HG02642 (cell line): ENCODE results near the gene LSM10.

Experiments
- ATAC-seq: cut with Tn5 transposase; IDR thresholded peaks from one replicate; pipeline ENCODE4 v1.9.1; 2021; ENCODE audit warnings: mild to moderate bottlenecking; ENCODE audit not compliant: unreplicated experiment, poor library complexity

Gene LSM10

DNA sequence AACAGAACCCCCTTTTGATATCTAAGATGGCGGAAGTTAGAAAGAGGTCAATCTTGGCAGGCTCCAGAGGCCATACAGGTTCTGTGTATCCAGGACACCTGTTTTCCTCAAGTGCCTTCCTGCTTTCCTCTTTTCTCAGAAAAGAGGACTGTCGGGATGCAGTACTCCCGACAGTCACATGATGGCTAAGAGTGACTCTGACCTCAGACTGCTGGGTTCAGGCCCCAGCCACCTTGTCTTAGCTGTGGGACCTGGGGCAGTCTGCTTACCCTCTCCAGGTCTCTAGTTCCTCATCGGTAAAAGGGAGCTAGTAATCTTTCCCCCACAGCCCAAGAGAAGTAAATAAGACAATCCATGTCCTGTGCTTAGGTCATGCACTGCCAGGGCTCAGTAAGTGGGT is 41.9 kb downstream of the LSM10 start:
- ATAC-seq = no peak

DNA sequence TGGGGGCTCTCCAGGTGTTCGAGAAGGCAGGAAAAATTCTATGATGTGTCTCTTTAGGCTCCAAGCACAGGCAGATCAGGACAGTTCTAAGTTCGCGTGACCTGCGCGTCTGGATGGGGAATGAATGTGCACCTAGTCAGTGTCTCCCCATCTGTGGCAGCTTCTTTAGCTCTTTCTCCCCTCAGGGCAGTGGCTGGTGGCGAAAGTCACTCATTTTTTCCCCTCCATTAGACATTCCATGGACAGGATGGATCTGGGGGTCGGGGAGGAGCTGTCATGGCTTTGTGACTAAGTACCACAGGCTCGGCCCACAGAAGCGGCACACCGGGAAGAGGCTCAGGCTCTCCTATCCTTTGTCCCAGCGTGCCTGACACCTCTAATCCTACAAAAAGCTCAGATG is 43.2 kb downstream of the LSM10 start:
- ATAC-seq = no peak

DNA sequence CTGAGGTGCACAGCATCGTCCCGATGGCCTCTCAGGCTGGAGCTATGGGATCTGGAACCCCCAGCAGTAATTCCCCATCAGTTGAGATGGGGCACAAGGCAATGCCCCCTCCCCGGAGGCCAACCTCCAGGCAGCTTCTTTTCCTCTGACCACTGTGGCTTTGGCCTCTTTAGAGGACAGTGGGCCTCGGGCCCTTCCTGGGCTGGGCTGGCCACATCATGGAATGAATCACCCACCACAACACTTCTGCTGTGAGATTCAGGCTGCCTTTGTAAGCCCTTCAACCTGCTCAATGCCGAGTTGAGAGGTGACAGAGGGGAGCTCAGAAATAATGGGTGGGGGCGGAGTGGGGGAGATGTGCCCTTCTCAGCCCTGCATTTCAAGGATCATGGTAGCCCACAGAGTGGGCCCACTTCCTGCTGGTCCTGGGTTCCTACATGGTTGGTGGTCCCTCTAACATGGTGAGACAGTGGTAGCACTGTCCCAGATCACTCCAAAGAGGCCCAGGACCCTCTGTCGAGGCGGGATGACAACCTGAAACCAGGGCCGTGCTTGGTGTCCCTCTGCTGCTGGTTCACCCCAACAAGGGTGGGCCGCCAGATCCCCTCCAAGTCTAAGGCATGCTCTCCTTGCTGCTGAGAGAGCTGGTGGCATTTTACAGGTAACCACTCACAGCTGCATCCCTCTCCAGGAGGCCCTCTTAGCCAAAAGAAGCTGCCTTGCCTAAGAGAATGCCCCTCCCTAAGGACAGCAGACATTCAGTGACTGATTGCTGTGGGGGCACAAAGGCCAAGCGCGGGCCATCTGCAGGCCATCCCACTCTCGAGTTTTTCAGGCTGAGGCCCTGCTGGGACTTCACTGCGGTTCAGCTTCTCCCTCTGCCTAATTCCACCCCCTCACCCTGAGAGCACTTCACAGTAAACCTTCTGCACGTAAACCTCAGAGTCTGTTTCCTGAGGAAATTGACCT is 44.5 kb downstream of the LSM10 start:
- ATAC-seq = no peak

DNA sequence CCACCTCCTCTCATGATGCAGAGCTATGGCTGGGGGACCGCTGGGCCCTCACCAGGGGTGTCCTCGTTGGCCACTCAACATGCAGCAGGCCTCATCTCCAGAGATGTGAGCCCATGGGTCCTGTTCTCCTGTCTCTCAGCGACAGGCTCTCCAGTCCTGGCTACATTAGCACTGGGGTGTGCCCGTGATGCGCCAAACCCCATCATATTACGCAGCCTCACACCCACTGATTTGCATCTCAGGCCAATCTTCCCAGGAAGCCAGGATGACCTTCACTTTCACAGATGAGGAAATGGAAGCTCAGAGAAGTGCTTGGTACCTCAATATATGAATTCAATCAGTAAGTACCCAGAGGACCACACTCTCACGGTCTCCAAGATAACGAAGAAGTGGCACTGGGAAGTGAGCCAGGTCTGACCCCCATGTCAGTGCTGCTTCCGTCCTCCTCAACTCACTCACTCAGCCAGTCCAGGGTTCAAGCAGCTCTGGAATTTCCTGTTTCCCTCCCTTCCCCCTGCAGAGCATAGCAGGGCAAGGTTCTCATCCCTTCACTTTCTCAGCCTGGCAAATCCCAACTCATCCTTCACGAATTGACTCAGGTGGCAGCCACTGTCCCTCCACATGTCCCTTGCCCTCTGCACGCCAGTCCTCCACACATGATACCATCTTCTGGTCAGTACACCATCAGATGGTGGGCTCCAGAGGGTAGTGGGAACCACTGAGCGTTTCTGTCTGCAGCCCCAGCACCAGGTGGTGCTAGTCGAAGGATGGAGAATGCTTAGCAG is 45.4 kb downstream of the LSM10 start:
- no peak for ATAC-seq

DNA sequence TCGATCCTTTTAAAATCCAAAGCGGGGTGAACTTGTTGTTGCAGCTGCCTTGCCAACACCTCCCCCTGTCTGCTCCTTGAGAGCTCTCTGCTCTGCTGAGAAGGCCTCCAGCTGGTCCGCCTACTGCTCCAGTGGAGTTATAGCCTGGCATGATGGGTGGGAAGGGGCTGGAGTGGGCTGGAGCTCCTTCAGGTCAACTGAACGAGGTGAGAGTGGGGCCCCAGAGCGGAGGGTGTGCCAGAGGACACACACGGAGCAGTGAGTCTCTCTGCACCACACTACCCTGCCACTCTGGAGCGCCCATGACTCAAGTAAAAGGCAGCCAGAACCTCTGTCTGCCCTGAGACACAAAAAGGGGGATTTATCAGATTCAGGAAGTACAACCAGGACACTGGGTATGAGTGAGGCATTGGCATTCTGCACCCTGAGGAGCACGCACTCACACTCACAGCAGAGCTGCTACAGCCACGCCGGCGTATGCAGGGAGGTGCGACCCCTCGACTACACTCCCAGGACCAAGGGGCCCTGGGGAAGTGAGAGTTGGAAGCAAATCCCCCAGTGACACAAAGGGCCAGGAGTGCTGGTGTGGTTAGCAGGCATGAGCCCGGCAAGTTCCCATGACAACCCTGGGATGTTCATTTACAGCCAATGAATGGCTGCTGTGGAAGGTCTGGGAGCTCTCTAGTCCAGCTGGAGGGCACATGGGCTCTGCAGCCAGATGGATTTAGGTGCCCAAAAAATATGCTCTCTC is 46.3 kb downstream of the LSM10 start:
- no peak for ATAC-seq

DNA sequence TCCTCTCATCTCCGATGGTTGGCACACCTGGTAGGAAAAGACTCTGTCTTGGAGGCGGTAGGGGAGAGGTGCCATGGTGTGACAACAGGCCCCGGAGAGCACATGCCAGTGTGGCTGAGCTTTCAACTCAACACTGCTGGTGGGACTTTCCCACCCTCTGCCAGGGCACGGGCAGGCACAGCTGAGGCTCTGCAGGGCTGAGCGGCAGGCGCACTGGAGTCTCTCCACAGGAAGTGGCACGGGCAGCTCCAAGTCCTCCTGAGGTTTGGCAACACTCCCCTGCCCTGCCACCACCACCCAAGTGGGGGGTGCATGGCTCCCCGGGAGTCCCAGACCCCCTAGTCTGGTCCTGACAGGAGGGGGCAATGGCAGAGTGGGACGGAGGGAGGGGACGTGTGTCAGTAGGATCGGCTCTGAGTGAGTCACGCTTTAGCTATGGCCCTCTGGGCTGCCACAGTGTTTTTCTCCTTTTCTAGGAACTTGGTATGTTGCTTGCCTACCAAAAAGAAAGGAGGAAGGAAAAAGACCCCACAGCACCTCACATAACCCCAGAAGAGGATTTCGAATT is 47.0 kb downstream of the LSM10 start:
- no peak for ATAC-seq

DNA sequence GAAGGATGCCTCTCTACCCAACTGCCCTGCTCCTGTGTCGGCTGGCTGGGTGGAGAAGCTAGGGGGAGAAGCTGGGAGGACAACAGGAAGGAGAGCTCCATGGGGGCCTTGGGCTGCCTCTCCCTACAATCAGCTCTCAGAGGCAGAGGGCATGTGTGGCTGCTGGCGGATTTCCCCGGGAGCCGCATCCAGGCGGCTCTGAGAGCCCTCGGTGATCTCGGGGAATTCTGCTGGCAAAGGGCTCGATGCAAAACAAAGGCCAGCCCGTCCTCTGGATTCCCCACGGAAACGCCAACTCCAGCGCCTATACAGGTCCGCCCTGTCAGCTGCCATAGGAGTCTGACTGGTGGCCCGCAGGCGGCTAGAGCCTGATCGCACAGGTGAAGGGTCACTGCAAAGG is 47.9 kb downstream of the LSM10 start:
- ATAC-seq = no peak

DNA sequence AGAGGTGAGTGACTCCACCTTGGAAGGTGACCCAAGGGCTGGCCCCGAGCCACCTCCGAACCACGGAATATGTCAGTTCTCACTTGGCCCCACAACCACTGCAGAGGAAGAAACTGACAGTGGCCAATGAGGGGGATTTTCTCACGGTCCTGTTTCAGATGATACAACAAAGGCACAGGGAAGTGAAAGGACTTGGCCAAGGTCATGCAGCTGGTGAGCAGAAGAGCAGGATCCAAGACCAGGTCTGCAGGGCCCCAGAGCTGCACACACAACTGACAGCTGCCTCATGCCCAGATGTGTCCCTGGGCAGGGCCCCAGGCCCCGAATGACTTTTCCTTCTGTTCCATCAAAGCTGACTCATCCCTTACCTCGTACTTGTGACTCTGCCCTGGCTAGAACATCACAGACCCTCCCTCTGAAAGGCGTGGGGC is 48.5 kb downstream of the LSM10 start:
- peak; percentile 66 for ATAC-seq

DNA sequence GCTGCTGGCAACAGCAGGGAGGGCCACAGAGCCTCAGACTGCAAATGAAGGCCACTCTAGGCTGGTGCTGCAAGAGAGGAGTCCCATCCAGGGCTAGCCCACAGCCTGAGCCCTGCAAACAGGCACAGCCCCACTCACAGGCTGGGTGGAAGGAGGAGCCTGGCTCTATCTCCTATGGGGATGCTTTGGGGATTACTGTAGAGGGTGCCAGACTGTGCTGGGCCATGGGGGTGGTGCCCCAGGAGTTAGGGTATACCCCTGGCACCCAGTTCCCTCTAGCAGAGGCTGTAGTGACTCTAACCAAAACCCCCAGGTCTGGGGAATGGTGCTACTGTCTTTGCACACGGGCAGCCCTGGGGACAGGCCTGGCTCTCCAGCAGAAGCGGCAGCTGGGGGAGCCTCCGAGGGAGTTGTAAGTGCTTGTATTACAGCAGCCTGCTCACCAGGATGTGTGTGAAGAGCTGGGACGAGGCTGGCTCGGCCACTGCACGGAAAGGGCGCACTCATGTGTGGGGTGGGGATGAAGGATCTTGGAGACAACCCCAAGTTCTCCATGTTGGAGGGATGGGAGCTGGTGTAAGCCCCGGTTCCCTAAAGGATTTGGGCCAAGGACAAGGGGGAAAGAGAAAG is 50.9 kb downstream of the LSM10 start:
- ATAC-seq = no peak

DNA sequence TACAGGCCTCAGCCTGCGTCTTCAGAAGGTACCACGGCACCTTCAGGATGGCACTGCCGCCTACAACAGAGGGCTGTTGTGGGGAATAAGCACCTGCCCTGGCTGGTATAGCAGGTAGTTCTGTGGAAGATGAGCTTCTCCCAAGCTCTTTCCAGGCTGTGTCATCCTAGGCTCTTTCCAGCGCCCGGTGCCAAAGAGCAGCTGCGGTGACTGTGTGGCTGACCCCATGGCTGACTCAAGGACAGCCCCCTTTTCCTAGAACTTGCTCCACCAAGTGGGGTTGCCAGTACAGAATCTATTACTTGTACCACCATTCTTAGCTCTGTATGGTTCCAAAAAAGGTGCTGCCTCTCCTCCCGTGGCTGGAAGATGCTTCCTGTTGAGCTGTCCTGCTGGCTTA is 52.4 kb downstream of the LSM10 start:
- ATAC-seq = no peak

DNA sequence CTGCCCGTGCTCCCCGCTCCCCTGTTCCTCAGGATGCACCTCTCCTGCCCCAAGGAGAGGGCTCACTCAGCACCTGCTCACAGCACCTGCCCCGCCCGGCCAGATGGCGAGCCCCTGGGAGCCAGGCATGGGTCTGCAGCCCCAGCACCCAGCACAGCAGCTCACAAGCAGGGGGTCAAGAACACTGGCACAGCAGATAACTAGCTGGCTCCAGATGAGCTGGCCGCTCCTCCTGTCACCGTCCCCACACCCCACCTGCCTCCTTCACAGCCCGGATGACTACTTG is 53.4 kb downstream of the LSM10 start:
- ATAC-seq = no peak

DNA sequence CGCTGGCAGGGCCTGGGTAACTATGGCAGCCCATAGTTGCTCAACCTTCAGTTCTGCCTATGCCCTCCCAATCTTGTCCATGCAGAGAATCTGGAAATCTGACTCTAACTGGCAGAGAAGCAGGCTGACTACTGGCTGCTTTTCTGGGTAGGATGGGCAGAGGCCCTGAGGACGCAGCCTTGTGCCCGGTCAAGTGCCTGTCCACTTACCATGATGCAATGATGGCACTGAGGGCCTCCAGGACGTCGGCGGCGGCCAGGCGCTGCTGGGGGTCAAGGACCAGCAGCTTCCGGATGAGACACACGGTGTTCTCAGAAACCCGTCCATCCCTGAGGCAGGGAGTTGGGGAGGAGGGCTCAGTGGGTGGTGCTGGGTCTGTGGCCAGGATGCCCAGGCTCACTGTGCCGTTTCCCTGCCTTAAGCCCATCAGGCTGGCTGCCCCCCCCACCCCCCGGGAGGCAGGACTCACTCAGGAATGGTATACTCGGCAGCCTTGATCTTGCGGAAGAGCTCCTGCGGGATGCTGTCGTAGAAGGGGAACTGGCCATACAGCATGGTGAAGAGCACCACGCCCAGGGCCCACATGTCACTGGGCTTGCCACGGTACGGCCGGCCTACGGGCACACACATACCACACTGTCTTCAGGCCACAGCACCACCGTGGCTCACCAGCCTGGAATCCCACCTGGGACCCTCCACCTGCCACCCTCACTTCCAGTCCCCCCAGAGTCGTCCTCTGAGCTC is 53.9 kb downstream of the LSM10 start:
- ATAC-seq = no peak
